BJ (cell line): ENCODE data around the gene TMEM87B. TPM values are rescaled to one million over a fixed set of nuclear protein-coding genes. Genes with fewer than 3 reads are reported as not detected.

Experiments used
- CTCF ChIA-PET: fragments of 350-600 bp; formaldehyde crosslinking; extraction: SDS; loops from one replicate; lab custom pipeline; 2021; ENCODE audit warnings: antibody characterized with exemption, inconsistent platforms; lab: Yijun Ruan, JAX
- POLR2A ChIA-PET: fragments of 300-600 bp; sonication (Branson Sonifier 250); formaldehyde crosslinking; extraction: SDS; loops from one replicate; lab custom pipeline; 2021; ENCODE audit warnings: antibody characterized with exemption; lab: Charles Lee
- DNase-seq: peaks from one replicate; pipeline ENCODE4 v3.0.0-alpha.2; 2011; ENCODE audit warnings: low read depth
- H3K27me3 ChIP-seq: 2 replicates; pipeline ENCODE4 v1.6.0; 2011; ENCODE audit warnings: low read length; ENCODE audit not compliant: control insufficient read depth, insufficient read depth
- H3K36me3 ChIP-seq: 2 replicates; pipeline ENCODE4 v1.5.1; 2011; ENCODE audit warnings: low read length; ENCODE audit not compliant: control insufficient read depth, insufficient read depth
- H3K4me3 ChIP-seq: 2 replicates; pipeline ENCODE4 v1.5.1; 2011; ENCODE audit warnings: low read depth, mild to moderate bottlenecking, control low read depth, low read length
- CTCF ChIP-seq: IDR thresholded peaks from 2 replicates; pipeline ENCODE4 v1.5.1; 2011; ENCODE audit warnings: low read depth, mild to moderate bottlenecking, control low read depth, inconsistent platforms, low read length, moderate library complexity; ENCODE audit not compliant: insufficient read depth
- polyA plus RNA-seq: library from polyadenylated mRNA; depleted of rRNA; stranded (reverse); fragments of >200 nt; gene quantifications from 2 replicates; pipeline ENCODE4 v1.2.3, GENCODE V29; 2011

The TMEM87B gene
- polyA plus RNA-seq, 1 experiment: 11.4 TPM

GRCh38 chr2:112092286-112093041, 37.4 kb downstream of the TMEM87B start:
- Histone ChIP-seq H3K36me3 (peaks cover 8% of the 10 kb centered on the region), H3K27me3 (no peaks in the 10 kb centered on the region), H3K4me3 (no peak overlapping the region)
- CTCF ChIA-PET: no interaction called here
- POLR2A ChIA-PET: no interaction called here
- no peak for TF ChIP-seq CTCF
- peak; percentile 33 for DNase-seq

DNA sequence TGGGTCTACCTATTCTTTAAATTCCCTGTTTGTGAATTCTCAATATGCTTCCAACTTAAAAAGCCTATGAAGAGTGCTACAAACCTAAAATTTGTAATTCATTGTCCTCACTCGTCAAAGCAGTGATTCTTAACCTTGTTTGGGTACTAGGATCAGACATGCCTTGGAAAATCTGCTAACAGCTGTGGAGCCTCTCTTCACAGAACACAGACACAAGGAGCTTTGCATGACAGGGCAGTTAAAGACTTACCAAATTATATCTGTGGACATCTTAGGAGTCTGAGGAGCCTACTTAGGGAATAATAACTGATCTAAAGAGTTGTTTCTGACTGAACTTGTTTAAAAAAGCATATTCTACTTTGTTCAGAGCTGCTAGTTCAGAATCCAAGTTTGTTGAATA, 38.1 kb downstream of the TMEM87B start:
- Histone ChIP-seq H3K27me3 (no peaks in the 10 kb centered on the region), H3K4me3 (no peak overlapping the region), H3K36me3 (peaks cover 4% of the 10 kb centered on the region; the same call in 1 of the 2 replicates)
- DNase-seq: no peak
- no peak for TF ChIP-seq CTCF
- ChIA-PET POLR2A (no interaction called here), CTCF (interaction anchor here (1.2 kb wide), 1 partner anchor 29 kb away, joined by 3 read pairs; no protein-coding TSS in a partner anchor)

GRCh38 chr2:112095681-112096080, 40.6 kb downstream of the TMEM87B start:
- peak; percentile 8 for DNase-seq
- TF ChIP-seq CTCF: no peak; the same call in 1 of the 2 replicates
- Histone ChIP-seq H3K36me3 (peaks cover 8% of the 10 kb centered on the region), H3K27me3 (no peaks in the 10 kb centered on the region), H3K4me3 (no peak overlapping the region)
- POLR2A ChIA-PET: interaction anchor here (0.8 kb wide), 1 partner anchor 79 kb away, joined by 3 read pairs; no protein-coding TSS in a partner anchor
- CTCF ChIA-PET: interaction anchor here (0.8 to 1.6 kb wide), 4 partner anchors 11 to 208 kb away, joined by 3 to 4 read pairs (median 3); no protein-coding TSS in a partner anchor

DNA sequence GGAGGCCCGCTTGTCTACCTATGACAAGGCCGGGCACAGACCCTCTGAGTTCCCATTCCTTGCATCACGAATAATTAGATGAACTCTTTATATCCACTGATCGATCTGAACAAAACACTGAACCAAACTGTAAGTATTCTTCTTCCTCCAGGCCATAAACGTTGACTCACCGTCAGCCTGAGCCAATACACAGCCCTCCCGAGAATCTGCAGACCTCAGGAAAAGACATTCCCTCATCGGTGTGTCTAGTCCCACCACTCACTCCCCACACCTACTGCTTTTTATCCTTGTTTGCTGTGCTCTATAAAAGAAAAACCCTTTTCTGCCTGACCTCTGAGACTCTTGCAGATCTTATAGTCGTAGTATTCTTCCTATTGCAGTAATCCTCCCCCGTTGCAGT, 41.0 kb downstream of the TMEM87B start:
- Histone ChIP-seq H3K27me3 (no peaks in the 10 kb centered on the region), H3K4me3 (no peak overlapping the region), H3K36me3 (peaks cover 8% of the 10 kb centered on the region)
- TF ChIP-seq CTCF: no peak
- CTCF ChIA-PET: interaction anchor here (0.8 kb wide), 1 partner anchor 208 kb away, joined by 3 read pairs; no protein-coding TSS in a partner anchor
- DNase-seq: no peak
- POLR2A ChIA-PET: interaction anchor here (0.8 kb wide), 1 partner anchor 78 kb away, joined by 3 read pairs; no protein-coding TSS in a partner anchor

GRCh38 chr2:112108178-112108832, 53.2 kb downstream of the TMEM87B start:
- no peak overlapping the region for H3K4me3 ChIP-seq
- DNase-seq: no peak
- CTCF ChIA-PET: interaction anchor here (1.2 to 1.5 kb wide), 2 partner anchors 13 to 25 kb away, joined by 3 to 11 read pairs; no protein-coding TSS in a partner anchor
- peaks cover 7% of the 10 kb centered on the region; the same call in 1 of the 2 replicates for H3K36me3 ChIP-seq
- no peaks in the 10 kb centered on the region for H3K27me3 ChIP-seq
- POLR2A ChIA-PET: no interaction called here
- no peak for TF ChIP-seq CTCF
